HG03045 (cell line): ENCODE data around the gene NUDT1.

Experiments
- ATAC-seq: cut with Tn5 transposase; IDR thresholded peaks from one replicate; pipeline ENCODE4 v1.9.1; 2021; ENCODE audit warnings: mild to moderate bottlenecking, moderate library complexity; ENCODE audit not compliant: unreplicated experiment

The NUDT1 gene

GRCh38 chr7:2295936-2296620, 54.1 kb downstream of the NUDT1 start:
- no peak for ATAC-seq

GRCh38 chr7:2296832-2297231, 54.8 kb downstream of the NUDT1 start:
- no peak for ATAC-seq

GRCh38 chr7:2299131-2299829, 57.3 kb downstream of the NUDT1 start:
- ATAC-seq, result peak; percentile 46

GRCh38 chr7:2299870-2300512, 58.0 kb downstream of the NUDT1 start:
- no peak for ATAC-seq
